Gastroesophageal sphincter (tissue), 4 donors: ENCODE measurements around the gene HNRNPM. TPM values are rescaled to one million over a fixed set of nuclear protein-coding genes. Genes with fewer than 3 reads are reported as not detected.

ENCODE experiments used
- ATAC-seq: fragments of 150-250 bp; one replicate; pipeline ENCODE4 v1.9.1; 2016; ENCODE audit warnings: mild to moderate bottlenecking, moderate library complexity
- H3K27ac ChIP-seq, 4 donors: fragments of 200-600 bp; sonication (generic) in 3 of 4; 1 replicate in 3 of 4; 2 replicates in 1 of 4; pipeline ENCODE4 v1.5.1; 2016 to 2019
- H3K27me3 ChIP-seq: fragments of 200-600 bp; sonication (generic); one replicate; pipeline ENCODE4 v1.5.1; 2019
- H3K36me3 ChIP-seq, 2 donors: fragments of 200-600 bp; sonication (generic); one replicate each; pipeline ENCODE4 v1.5.1; 2019; ENCODE audit warnings: control low read depth in 1 of 2
- H3K4me1 ChIP-seq, 3 donors: fragments of 200-600 bp; sonication (generic); 1 replicate in 2 of 3; 2 replicates in 1 of 3; pipeline ENCODE4 v1.5.1; 2016 to 2019; ENCODE audit warnings: control low read depth in 2 of 3
- H3K4me3 ChIP-seq, 2 donors: fragments of 200-600 bp; sonication (generic); one replicate each; pipeline ENCODE4 v1.5.1; 2019; ENCODE audit warnings: mild to moderate bottlenecking in 1 of 2, moderate library complexity in 1 of 2
- H3K9me3 ChIP-seq, 3 donors: fragments of 200-600 bp; sonication (generic); one replicate each; pipeline ENCODE4 v1.5.1; 2017 to 2019; ENCODE audit warnings: control low read depth in 2 of 3
- CTCF ChIP-seq, 4 experiments: fragments of 200-600 bp in 2 of 4; fragments of 450-650 bp in 2 of 4; sonication (generic) in 1 of 4; IDR thresholded peaks; one replicate each; pipeline ENCODE4 v1.5.1; 2017 to 2019; ENCODE audit warnings: antibody characterized with exemption in 4 of 4, mild to moderate bottlenecking in 2 of 4, moderate library complexity in 2 of 4
- EP300 ChIP-seq: sonication (generic); formaldehyde crosslinking; IDR thresholded peaks from one replicate; pipeline ENCODE4 v1.6.1; 2017; ENCODE audit warnings: antibody characterized with exemption, mild to moderate bottlenecking
- POLR2A ChIP-seq, 2 donors: fragments of 450-650 bp; IDR thresholded peaks; one replicate each; pipeline ENCODE4 v1.6.1; 2017; ENCODE audit warnings: antibody characterized with exemption in 2 of 2, mild to moderate bottlenecking in 2 of 2, moderate library complexity in 1 of 2
- POLR2AphosphoS5 ChIP-seq: sonication (generic); formaldehyde crosslinking; IDR thresholded peaks from one replicate; pipeline ENCODE4 v1.6.1; 2017; ENCODE audit warnings: antibody characterized with exemption
- WGBS, 2 donors: methylation state at CpG; one replicate each; pipeline ENCODE4 v1.1.5; 2018; ENCODE audit warnings: low coverage in 1 of 2; 5-methylcytosine and 5-hydroxymethylcytosine counted together
- total RNA-seq, 4 donors: library from RNA; depleted of rRNA; stranded (reverse); fragments of >200 nt; gene quantifications; one replicate each; pipeline ENCODE4 v1.1.0, GENCODE V29; 2016

Gene HNRNPM
- total RNA-seq, 4 donors from 2014 or later, result 75.1 to 120 (median 101) TPM

- Histone ChIP-seq H3K36me3 (peaks cover 0 to 70% of the 10 kb centered on the region in 2 donors), H3K4me3 (no peak overlapping the region), H3K27ac (no peak overlapping the region), H3K27me3 (no peaks in the 10 kb centered on the region), H3K4me1 (peaks cover 0 to 26% (median 16%) of the 10 kb centered on the region in 3 donors), H3K9me3 (no peaks in the 10 kb centered on the region)
- TF ChIP-seq POLR2A (IDR thresholded peaks at IDR 0.05), result no peak
- TF ChIP-seq CTCF (IDR thresholded peaks at IDR 0.05), result no peak
- no peak for TF ChIP-seq EP300
- TF ChIP-seq POLR2AphosphoS5, result no peak
- WGBS, 2 donors, result 90 to 91% methylated on average over 5 to 7 of the region's 7 CpGs
- no peak for ATAC-seq
These were observed 18.5 kb upstream of the HNRNPM start for GRCh38 chr19:8426283-8426682.

GRCh38 chr19:8429044-8429443 is 15.7 kb upstream of the HNRNPM start:
- WGBS, 2 donors, result 80 to 87% methylated on average over 5 to 6 of the region's 6 CpGs
- TF ChIP-seq POLR2AphosphoS5, result no peak
- no peak for TF ChIP-seq POLR2A (IDR thresholded peaks at IDR 0.05)
- TF ChIP-seq EP300, result no peak
- no peak for TF ChIP-seq CTCF (IDR thresholded peaks at IDR 0.05)
- Histone ChIP-seq H3K4me1 (peaks cover 0 to 17% (median 7%) of the 10 kb centered on the region in 3 donors), H3K27ac (no peak overlapping the region), H3K36me3 (peaks cover 0 to 73% of the 10 kb centered on the region in 2 donors), H3K9me3 (no peaks in the 10 kb centered on the region), H3K27me3 (no peaks in the 10 kb centered on the region), H3K4me3 (no peak overlapping the region)
- ATAC-seq, result no peak

GRCh38 chr19:8429826-8430225 is 14.9 kb upstream of the HNRNPM start:
- no peak for ATAC-seq
- TF ChIP-seq EP300, result no peak
- TF ChIP-seq POLR2AphosphoS5, result no peak
- no peak for TF ChIP-seq POLR2A (IDR thresholded peaks at IDR 0.05)
- TF ChIP-seq CTCF (IDR thresholded peaks at IDR 0.05), result no peak
- H3K27me3 ChIP-seq, result no peaks in the 10 kb centered on the region
- no peaks in the 10 kb centered on the region for H3K9me3 ChIP-seq
- H3K4me3 ChIP-seq, result no peak overlapping the region
- WGBS, 2 donors, result 100% methylated on average over 1 of the region's 6 CpGs; no CpG with 5 or more reads in 1 of the 2 donors
- H3K4me1 ChIP-seq, result peaks cover 0 to 16% (median 0%) of the 10 kb centered on the region in 3 donors
- no peak overlapping the region for H3K27ac ChIP-seq
- H3K36me3 ChIP-seq, result peaks cover 0 to 76% of the 10 kb centered on the region in 2 donors

- no peaks in the 10 kb centered on the region for H3K27me3 ChIP-seq
- no peaks in the 10 kb centered on the region for H3K9me3 ChIP-seq
- peaks cover 0 to 81% of the 10 kb centered on the region in 2 donors for H3K36me3 ChIP-seq
- TF ChIP-seq CTCF (IDR thresholded peaks at IDR 0.05), result no peak
- no peak for TF ChIP-seq POLR2A (IDR thresholded peaks at IDR 0.05)
- TF ChIP-seq POLR2AphosphoS5, result no peak
- no peak for TF ChIP-seq EP300
- no peak overlapping the region for H3K4me3 ChIP-seq
- ATAC-seq, result no peak
- no peak overlapping the region for H3K27ac ChIP-seq
- 80% methylated on average over 1 of the region's 20 CpGs; no CpG with 5 or more reads in 1 of the 2 donors for WGBS, 2 donors
- peaks cover 0 to 11% (median 0%) of the 10 kb centered on the region in 3 donors for H3K4me1 ChIP-seq
These were observed 14.1 kb upstream of the HNRNPM start for GRCh38 chr19:8430650-8431049.

GRCh38 chr19:8438236-8438635 is 6.5 kb upstream of the HNRNPM start:
- H3K27me3 ChIP-seq, result no peaks in the 10 kb centered on the region
- WGBS, 2 donors, result 100% methylated on average over 1 of the region's 12 CpGs; no CpG with 5 or more reads in 1 of the 2 donors
- ATAC-seq, result no peak
- H3K4me1 ChIP-seq, result peaks cover 0 to 11% (median 0%) of the 10 kb centered on the region in 3 donors
- no peaks in the 10 kb centered on the region for H3K9me3 ChIP-seq
- no peak overlapping the region for H3K27ac ChIP-seq
- TF ChIP-seq EP300 (no peak), CTCF (IDR thresholded peaks at IDR 0.05) (no peak), POLR2AphosphoS5 (no peak), POLR2A (IDR thresholded peaks at IDR 0.05) (no peak)
- H3K4me3 ChIP-seq, result no peak overlapping the region
- peaks cover 0 to 61% of the 10 kb centered on the region in 2 donors for H3K36me3 ChIP-seq
